HG03469 (cell line): ENCODE measurements around the gene ANGPTL2.
"Not testable (repeated sequence)": the region's sequence is repeated elsewhere in the genome, so short reads cannot be mapped to it uniquely, and the experiment has no call there.

ENCODE experiments used
- ATAC-seq: cut with Tn5 transposase; IDR thresholded peaks from one replicate; pipeline ENCODE4 v1.9.1; 2021; ENCODE audit warnings: mild to moderate bottlenecking, moderate library complexity, moderate number of reproducible peaks; ENCODE audit not compliant: unreplicated experiment

ANGPTL2 gene, protein sequence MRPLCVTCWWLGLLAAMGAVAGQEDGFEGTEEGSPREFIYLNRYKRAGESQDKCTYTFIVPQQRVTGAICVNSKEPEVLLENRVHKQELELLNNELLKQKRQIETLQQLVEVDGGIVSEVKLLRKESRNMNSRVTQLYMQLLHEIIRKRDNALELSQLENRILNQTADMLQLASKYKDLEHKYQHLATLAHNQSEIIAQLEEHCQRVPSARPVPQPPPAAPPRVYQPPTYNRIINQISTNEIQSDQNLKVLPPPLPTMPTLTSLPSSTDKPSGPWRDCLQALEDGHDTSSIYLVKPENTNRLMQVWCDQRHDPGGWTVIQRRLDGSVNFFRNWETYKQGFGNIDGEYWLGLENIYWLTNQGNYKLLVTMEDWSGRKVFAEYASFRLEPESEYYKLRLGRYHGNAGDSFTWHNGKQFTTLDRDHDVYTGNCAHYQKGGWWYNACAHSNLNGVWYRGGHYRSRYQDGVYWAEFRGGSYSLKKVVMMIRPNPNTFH

DNA sequence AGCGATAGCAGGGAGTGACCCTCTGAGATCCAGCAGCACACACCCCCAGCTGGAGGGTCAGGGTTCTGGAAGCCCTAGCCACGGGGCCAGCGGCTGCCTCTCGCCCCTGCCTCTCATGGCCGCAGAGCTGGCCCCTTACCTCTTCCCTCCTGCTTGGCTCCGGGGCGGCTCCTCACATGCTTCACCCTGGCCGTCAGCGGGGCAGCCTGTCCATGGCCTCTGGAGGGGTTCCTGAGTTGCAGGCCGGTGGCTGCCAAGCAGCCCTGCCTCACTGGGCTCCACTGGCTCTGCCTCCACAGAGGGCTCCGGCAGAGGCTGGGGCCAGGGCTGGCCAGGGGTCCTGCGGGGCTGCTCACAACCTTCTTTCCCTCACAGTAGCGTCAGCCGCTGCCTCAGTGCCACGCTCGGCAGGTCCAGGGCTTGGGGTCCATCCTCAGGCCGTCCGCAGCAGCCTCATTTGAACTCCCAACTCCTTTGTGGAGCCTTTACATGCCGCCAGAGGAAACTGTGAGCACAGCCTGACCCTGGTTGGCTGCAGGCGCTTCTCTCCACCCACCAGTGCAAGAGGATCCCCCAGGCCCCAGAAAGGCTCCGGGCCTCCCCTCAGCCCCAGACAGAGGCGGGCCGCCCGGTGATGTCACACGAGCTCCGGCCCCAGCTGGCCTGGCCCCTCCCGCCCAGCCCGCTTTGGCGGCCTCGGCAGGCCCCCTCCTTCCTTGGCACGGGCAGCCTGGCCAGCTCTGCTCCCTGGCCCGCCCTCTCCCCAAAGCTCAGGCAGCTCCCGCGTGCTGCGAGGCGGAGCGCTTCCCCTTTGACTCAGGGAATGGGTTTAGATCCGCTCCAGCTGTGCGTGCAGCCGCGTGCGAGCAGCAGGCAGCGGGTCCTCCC lies at the start of gene ANGPTL2:
TSS of gene ANGPTL2 (minus strand) at position 460 of the 888 bp plus-strand sequence. CDS start 13,904 bp downstream, outside the sequence.
- no peak for ATAC-seq

DNA sequence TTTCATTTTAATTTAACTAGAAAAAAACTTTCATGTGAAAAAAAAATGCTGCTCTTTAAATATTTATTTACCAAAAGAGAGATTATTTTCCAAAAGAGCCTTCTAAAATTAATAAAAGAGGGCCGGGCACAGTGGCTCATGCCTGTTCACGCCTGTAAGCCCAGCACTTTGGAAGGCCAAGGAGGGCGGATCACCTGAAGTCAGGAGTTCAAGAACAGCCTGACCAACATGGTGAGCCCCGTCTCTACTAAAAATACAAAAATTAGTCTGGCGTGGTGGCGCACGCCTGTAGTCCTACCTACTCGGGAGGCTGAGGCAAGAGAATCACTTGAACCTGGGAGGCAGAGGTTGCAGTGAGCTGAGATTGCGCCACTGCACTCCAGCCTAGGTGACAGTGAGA lies 48.9 kb upstream of the ANGPTL2 start:
- not testable (repeated sequence) for ATAC-seq

DNA sequence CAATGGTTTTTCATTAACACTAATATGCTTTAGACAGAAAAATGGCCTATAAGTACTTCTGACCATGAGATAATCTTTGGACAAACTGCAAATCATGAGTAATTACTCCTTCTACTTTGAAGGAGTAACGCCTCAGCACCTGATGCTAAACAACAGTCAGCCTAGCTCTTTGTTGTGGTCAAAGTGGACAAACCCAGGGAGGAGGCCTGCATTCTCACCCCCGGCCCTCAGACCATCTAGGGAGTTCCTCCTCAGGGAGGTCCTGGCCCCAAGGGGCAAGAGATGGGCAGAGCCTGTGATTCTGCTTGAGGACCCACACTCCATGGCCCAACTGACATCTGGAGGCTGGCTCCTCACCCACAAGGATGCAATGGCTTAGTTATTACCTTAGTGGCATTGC lies 48.2 kb upstream of the ANGPTL2 start:
- ATAC-seq, result no peak

DNA sequence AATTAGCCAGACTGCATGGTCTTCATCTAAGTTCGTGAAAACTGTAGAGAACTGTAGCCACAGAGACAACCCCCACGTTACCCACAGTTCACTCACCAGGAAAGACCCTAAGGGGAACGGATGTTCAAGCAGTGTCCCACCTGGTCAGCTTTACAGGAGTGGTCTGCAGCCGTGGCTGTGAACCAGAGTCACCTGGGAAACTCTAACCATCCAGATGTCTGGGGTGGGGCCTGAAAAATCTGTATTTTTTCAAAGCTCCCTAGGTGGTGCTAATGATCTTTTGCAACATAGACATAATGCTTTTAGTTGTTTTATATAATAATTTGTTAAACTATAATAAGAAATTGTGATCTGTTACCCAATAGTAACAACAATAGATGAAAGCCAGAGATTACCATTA lies 47.7 kb upstream of the ANGPTL2 start:
- no peak for ATAC-seq

DNA sequence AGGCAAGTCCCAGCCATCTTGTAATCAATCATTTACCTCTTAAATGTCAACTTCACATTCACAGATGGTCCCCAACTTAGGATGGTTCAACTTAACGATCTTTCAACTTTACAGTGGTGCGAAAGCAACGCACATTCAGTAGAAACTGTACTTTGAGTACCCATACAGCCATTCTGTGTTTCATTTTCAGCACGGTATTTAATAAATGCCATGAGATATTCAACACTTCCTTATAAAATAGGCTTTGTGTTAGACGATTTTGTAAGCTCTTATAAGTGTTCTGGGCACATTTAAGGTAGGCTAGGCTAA lies 47.1 kb upstream of the ANGPTL2 start:
- ATAC-seq, result no peak

DNA sequence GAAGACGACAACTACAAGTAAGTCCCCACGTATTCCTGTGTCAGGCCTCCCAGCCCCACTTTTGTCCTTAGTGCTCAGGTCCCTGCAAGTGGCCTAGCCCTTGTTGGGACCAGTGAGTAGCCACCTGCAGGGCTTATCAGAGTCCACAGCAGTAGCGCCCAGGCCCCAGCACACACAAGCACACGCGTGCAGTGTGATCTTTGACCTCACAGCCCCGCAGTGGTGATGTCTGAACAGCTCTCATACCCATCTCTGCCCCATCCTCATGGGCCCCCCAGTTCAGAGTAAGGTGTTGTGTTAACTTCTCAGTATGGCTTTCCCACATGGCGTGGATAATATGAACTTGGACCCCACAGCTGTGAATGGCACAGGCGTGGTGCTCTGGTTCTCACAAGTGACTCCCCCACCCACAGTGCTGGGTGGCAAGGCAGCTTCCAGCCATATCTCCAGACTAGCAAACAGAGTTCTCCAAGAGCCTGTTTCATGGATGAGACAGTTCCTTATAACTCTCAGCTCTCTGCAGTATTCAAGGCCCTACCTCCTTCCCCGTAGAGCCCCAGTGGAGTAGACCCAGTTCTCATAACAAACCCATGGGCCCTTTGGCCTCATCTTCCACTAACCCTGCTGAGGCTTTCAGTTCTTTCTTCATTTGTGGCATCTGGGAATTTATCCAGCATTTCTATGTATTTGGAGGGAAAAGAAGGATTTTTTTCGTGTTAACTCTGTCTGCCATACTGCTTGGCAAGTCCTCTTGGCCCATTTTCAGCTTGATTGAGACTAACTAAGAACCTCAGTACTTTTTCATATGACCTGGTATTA lies 46.5 kb upstream of the ANGPTL2 start:
- no peak for ATAC-seq

DNA sequence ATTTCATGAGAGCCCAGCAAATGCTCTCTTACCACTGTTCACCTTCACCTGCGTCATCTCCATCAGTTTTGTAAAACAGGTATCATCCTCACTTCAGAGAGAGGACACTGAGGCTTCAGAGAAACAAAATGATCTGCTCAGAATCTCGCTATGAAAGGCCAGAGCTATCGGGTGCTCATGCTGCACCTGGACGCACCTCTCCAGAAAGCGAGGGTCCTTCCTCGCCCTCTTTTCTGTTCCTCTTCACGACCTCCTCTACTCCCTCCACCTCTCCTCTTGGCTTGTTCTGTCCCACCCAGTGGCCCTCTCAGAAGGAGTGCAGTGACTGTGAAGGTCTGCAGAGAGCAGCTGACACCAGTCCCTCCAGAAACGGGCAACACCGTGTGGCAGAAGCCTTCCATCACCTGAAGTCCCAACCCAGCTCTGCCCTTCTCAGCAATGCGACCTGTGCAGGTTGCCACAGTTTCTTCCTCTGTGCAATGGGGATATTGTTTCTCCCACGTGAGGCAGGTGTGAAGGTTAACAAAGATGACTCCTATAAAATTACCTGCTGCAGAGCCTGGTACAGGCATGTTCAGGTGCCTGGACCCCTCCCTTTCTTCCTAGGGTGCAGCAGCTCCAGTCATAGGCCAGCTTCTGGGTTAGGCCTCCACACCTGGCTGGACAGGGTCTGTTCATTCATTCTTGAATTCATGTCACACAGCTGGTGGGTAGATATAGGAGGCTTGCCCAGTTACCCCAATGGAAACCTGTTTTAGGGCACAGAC lies 45.3 kb upstream of the ANGPTL2 start:
- no peak for ATAC-seq

DNA sequence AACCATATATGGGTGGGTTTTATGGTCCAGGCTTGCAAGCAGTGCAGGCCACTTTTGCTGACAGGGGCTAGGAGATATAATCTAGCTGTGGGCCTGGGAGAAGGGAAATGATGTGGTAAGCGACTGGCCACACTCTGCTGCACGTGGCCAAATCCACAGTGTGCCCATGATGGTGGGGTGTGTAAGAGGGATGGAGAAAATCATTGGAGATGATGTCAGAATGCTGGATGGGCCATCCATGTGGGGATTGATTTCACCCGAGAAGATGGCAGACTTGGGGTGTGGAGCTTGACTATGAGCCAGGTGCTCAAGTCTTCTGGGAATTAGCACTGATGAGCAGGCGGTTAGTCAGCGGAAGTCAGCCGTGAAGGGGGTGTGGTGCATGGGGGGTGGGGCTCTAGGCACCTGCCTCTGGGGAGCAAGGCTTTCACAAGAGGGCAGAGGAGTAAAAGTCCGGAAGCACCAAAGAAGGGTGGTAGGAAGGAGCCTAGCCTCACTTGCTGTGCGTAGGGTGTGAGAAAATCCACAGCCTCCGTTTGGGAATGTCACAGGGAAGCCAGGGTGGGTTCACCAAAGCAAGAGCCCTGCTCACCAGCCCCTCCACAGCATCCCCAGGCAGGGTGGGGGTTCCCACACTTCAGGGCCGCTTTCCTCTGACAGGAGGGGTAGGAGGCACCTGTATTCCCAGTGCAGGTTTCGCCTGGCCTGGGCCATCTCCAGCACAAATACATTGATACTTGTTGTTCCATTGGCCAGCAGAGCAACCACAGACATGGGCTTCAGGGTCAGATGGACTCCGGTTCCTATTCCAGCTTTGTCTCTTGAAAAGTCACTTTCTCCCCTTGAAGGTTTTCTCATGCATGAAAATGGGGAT lies 44.5 kb upstream of the ANGPTL2 start:
- ATAC-seq, result no peak

DNA sequence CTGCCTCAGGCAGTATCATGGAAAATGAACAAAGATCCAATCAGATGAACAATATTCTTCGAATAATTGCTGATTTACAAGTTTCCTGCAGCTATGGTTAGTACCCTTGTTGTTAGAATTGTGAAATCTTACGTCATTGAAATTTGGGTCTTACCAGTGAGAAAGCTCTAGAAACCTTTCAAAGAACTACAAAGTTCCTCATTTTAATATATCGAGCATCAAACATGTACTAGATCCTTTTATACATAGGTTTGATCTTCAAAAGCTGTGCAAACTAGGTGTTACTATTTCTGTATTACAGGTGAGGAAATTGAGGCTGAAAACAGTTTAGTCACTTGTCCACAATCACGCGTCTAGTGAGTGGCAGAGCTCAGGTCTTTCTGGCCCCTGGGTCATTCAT lies 43.7 kb upstream of the ANGPTL2 start:
- no peak for ATAC-seq

DNA sequence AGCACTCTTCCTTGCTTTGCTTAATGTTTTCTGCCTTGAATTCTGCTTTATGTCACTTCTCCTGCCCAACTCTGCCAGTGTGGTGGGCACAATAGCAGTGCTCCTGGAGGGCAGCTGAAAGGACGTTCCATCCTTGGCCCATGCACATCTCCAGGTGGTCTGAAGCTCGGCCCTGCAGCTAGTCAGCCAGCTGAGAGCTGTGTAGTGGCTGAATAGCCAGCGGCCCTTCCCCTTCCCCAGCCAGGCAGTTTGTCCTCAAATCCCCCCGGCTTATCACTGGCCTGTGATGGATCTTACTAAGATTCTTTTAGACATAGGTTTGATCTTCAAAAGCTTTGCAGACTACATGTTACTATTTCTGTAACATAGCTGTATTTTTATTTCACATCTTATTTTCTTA lies 42.7 kb upstream of the ANGPTL2 start:
- no peak for ATAC-seq

DNA sequence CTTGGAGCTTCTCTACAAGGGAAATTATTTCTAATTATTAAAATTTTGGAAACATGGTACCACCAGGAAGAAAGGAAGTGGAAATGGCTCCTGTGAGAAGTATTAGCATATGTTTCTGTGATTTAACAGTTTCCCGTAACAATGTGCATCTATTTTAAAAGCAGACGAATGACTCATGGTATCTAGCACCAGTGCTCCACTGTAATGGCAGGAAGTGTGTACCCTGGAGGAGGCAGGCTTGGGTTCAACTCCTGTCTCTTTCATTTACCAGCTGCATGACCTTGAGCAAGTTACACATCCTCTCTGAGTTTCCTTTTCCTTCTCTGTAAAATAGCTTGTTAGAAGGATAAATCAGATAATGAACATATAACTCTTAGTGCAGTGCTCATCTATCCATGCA lies 41.0 kb upstream of the ANGPTL2 start:
- no peak for ATAC-seq

DNA sequence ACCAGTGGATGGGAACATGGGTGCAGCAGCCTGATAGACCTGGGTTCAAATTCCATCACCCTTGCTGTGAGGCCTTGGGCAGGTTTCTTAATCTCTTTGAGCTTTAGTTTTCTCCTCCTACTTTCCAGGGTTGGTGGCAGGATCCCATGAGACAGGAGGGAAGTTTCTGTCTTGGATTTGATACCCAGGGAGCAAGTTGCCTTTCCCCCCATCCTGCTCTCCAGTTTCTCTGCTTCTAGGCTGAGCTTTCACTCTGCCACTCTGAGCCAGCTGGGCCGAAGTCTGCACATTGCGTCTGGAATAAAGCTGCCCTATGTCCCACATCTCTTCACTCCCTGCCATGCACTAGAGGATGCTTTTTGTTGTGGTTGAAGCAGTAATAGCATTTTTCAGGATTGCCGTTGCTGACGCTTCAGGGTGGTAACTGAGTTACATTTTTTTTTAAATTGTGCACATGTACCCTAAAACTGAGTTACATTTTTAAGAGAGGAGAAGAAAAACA lies 40.5 kb upstream of the ANGPTL2 start:
- ATAC-seq, result no peak

DNA sequence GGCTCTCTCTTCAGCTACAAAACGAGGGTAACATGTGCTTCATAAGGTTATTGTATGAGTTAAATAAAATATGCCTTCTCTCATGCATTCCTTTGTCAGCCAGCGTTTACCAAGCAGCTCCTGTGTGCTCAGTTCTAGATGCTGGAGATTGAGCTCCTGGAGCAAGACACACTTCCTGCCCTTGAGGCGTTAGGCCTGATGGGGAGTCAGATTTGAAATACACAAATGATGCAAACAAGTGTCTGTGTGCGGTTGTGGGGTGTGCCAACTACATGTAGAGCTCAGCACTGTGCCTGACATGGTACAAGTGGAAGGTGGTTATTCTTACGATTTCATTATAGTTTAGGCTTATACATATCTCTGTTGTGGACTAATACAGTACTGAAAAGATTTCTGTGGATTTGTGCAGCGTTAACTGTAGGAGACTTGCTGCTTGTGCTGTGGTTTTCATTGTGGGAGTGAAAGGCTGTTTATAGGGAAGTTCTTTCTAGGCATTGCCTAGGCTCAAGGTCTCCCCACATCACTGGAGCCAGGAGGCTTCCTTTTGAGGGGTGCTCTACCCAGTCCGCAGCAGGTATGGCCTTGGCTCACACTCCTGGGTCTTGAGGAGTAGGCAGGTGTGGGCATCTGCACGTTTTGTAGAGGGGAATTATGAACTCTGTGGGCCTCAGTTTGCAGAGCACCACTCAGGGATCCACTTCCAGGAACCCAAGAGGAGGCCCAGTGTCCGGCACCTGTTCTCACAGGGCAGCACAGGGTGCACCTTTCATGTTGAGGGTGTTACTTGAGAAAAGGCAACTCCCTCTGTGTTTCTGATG lies 39.8 kb upstream of the ANGPTL2 start:
- ATAC-seq, result no peak

DNA sequence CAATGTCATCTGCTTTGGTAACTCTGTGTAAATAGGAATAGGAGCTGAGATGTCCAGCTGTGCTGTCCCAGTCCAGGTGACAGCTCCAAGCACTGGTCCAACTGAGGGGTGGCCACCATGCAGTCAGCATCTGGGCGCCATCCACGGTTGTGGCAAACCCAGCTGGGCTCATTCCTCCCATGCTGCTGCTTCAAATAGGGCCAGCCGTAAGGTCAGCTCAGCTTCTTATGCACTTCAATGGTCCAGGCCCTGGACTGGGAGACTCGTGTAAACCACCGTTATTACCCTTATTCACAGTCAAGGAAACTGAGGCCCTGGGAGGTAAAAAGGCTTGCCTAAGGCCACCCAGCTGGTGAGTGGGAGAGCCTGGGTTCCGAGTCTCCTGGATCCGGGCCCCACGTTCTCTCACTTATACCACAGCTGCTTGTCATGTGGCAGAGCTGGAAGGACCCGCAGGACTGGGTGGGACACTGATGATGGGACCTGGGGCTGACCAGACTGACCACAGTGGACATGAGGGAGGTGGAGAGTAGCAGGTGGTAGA lies 38.7 kb upstream of the ANGPTL2 start:
- ATAC-seq, result no peak

DNA sequence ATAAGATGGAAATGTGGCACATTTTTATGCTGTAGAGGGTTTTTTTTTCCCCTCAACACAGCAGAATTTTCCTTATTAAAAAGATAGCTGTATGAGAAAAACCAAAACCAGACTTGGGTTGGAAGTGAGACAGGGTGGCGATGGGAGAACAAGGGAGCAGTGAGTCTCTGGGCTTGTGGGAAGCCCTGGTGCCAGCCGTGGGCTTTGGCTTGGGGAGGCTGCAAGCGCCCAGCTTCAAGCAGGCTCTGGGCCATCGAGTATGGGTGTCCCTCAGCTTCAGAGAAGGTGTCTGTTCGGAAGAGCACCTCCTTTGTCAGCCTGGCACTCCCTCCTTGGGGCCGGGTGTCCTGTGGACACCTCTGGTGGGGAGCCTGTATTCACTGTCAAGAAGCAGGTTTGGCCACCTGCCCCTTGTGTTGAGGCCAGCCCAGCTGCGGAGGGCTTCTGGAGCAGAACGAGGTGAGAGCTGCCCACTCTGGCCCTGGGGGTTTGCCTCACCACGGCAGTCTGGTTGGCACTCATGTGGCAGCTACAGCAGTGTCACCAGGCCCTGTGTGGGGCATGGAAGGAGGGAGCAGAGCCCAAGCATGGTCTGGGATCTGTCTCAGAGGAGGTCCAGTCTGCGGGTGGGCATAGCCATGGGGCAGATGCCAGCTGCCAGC lies 37.6 kb upstream of the ANGPTL2 start:
- ATAC-seq, result no peak

DNA sequence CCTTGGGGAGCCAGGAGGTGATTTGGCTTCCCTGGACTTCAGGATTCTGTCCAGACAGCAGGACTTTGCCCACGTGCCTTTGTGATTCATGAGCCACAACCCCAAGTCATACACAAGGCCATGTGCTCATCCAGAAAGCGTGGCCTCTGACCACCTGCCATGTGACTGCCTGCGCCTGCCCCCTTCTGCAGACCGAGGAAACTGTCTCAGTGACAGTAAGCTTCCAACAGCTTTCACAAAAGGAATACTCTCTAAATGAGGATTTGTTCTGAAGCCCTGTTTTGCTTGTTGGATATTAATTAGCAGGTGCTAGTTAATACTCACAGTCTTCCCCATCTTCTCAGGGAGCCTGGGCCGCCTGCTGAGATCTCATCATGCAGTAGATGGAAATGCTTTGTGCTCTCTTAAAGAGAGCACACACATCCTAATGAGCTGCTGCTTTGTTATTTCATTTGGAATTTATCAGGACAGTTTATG lies 36.9 kb upstream of the ANGPTL2 start:
- ATAC-seq, result no peak

DNA sequence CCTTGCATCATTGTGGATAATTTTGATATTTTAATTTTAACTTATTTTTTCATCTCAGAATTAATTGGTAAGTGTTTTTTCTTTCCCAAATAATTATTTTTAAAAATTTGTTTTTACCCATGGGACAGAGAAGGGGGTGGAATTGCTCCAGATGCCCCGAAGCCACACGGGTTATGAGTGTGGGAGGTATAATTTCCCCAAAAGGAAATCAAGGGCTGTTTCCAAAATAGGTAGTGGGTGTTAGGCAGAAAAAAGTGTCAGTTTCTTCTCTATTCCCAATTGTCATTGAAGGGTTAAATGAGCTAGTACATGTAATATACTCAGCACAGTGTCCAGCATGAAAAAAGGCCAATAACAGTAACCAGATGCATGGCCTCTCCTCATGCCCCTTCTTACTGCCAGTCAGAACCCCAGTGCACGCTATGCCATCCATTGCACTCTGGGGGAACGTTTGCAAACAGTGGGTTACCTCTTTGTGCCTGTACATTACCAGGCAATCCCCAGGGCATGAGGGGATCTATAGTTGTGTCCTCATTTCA lies 36.4 kb upstream of the ANGPTL2 start:
- no peak for ATAC-seq
